ENCODE data around the gene KCNJ14.

DNA sequence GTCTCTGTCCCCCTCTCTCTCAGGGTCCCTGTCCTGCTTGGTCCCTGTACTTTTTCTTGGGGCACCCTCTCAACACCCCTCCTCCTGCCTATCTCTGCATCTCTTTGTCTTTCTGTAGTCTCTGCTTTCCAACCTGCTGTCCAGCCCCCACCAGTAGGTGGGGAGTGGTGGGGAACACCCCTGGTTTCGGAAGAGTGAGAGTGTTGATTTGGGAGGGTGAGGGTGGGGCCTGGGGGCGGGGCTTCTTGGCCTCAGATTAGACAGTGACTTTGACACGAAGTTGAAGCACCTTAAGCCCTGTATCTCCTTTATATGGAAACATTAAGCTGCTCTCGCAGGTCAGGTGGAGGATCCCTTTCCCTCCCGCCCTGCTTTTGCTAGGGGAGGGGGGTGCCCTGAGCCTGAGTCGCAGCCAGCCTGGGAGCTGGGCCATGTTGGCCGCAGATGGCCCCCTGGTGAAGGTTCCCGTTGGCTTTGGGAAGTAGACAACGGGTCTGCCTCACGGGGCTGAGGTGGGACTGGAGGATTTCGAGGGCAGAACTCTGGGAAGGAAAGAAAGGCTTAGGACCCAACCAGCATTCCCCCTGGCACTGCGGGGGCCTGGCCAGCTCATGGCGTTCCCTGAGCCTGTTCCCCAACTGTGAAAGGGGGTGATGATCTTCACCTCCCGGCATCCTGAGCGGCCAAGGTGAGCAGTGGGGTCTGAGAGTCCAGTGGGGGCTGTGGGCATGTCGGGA, at the start of gene KCNJ14:
- TF ChIP-seq, protein P1, sequence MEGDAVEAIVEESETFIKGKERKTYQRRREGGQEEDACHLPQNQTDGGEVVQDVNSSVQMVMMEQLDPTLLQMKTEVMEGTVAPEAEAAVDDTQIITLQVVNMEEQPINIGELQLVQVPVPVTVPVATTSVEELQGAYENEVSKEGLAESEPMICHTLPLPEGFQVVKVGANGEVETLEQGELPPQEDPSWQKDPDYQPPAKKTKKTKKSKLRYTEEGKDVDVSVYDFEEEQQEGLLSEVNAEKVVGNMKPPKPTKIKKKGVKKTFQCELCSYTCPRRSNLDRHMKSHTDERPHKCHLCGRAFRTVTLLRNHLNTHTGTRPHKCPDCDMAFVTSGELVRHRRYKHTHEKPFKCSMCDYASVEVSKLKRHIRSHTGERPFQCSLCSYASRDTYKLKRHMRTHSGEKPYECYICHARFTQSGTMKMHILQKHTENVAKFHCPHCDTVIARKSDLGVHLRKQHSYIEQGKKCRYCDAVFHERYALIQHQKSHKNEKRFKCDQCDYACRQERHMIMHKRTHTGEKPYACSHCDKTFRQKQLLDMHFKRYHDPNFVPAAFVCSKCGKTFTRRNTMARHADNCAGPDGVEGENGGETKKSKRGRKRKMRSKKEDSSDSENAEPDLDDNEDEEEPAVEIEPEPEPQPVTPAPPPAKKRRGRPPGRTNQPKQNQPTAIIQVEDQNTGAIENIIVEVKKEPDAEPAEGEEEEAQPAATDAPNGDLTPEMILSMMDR (IDR thresholded peaks at IDR 0.05; ENCODE audit: insufficient read depth, low read length, poor library complexity, severe bottlenecking): no peak
- TF ChIP-seq EZH2phosphoT487 (conservative IDR thresholded peaks at IDR 0.05; ENCODE audit: low read length): no peak

Measured in SU-DHL-6 (cell line).